OCI-LY1 (cell line): ENCODE data around the gene DCK.
"Not testable (repeated sequence)": the region's sequence is repeated elsewhere in the genome, so short reads cannot be mapped to it uniquely, and the experiment has no call there.

ENCODE experiments used
- H2AFZ ChIP-seq: fragments of 200-600 bp; sonication (generic), shearing (Covaris generic); 2 replicates; pipeline ENCODE4 v1.6.0; 2014; ENCODE audit warnings: antibody characterized with exemption, mild to moderate bottlenecking, low read length
- H3F3A ChIP-seq: fragments of 200-600 bp; sonication (generic), shearing (Covaris generic); 2 replicates; pipeline ENCODE4 v1.6.0; 2014; ENCODE audit warnings: mild to moderate bottlenecking, antibody characterized with exemption, low read length, moderate library complexity; ENCODE audit not compliant: insufficient read depth
- H3K27ac ChIP-seq: fragments of 200-600 bp; sonication (generic); 2 replicates; pipeline ENCODE4 v1.5.1; 2014; ENCODE audit warnings: low read length, mixed run types, mild to moderate bottlenecking, low read depth; ENCODE audit not compliant: poor library complexity, severe bottlenecking
- H3K27me3 ChIP-seq: fragments of 200-600 bp; sonication (generic); 2 replicates; pipeline ENCODE4 v1.6.0; 2014; ENCODE audit warnings: antibody characterized with exemption, mild to moderate bottlenecking, low read length, moderate library complexity; ENCODE audit not compliant: insufficient read depth
- H3K36me3 ChIP-seq: fragments of 200-600 bp; sonication (generic); 2 replicates; pipeline ENCODE4 v1.6.1; 2014; ENCODE audit warnings: mild to moderate bottlenecking, antibody characterized with exemption, low read length, moderate library complexity, mixed read lengths; ENCODE audit not compliant: insufficient read depth
- H3K4me1 ChIP-seq: fragments of 200-600 bp; sonication (generic); 2 replicates; pipeline ENCODE4 v1.5.1; 2014; ENCODE audit warnings: mild to moderate bottlenecking, low read length, moderate library complexity; ENCODE audit not compliant: insufficient read depth, severe bottlenecking
- H3K4me2 ChIP-seq: fragments of 200-600 bp; sonication (generic), shearing (Covaris generic); 2 replicates; pipeline ENCODE4 v1.6.1; 2014; ENCODE audit warnings: low read length
- H3K4me3 ChIP-seq: fragments of 200-600 bp; sonication (generic); 2 replicates; pipeline ENCODE4 v1.5.1; 2014; ENCODE audit warnings: low read length, low read depth, mild to moderate bottlenecking, mixed read lengths; ENCODE audit not compliant: poor library complexity, severe bottlenecking
- H3K79me2 ChIP-seq: fragments of 200-600 bp; shearing (Covaris generic); 2 replicates; pipeline ENCODE4 v1.6.1; 2016; ENCODE audit warnings: mixed run types, low read length, mixed read lengths; ENCODE audit not compliant: insufficient read depth
- H3K9ac ChIP-seq: fragments of 200-600 bp; sonication (generic), shearing (Covaris generic); 2 replicates; pipeline ENCODE4 v1.6.1; 2014; ENCODE audit warnings: mild to moderate bottlenecking, low read length, mixed read lengths
- H3K9me2 ChIP-seq: fragments of 200-600 bp; sonication (generic), shearing (Covaris generic); 2 replicates; pipeline ENCODE4 v1.6.1; 2014; ENCODE audit warnings: low read depth, mild to moderate bottlenecking, low read length, mixed read lengths
- H3K9me3 ChIP-seq: fragments of 200-600 bp; shearing (Covaris generic); 2 replicates; pipeline ENCODE4 v1.6.1; 2014; ENCODE audit warnings: low read length, mixed read lengths
- H4K20me1 ChIP-seq: fragments of 200-600 bp; sonication (generic), shearing (Covaris generic); 2 replicates; pipeline ENCODE4 v1.6.0; 2016; ENCODE audit warnings: mild to moderate bottlenecking, low read length; ENCODE audit not compliant: insufficient read depth
- EZH2 ChIP-seq: fragments of 200-600 bp; sonication (generic), shearing (Covaris generic); IDR thresholded peaks from 2 replicates; pipeline ENCODE4 v1.8.0; 2017; ENCODE audit warnings: borderline replicate concordance, mixed run types, mild to moderate bottlenecking, antibody characterized with exemption, low read length, moderate library complexity, mixed read lengths
- TF ChIP-seq, protein P1 (sequence below): fragments of 200-600 bp; sonication (generic), shearing (Covaris generic); IDR thresholded peaks from 2 replicates; pipeline ENCODE4 v1.5.1; 2017; ENCODE audit warnings: mild to moderate bottlenecking, antibody characterized with exemption, low read length, moderate library complexity, mixed read lengths

The DCK gene

DNA sequence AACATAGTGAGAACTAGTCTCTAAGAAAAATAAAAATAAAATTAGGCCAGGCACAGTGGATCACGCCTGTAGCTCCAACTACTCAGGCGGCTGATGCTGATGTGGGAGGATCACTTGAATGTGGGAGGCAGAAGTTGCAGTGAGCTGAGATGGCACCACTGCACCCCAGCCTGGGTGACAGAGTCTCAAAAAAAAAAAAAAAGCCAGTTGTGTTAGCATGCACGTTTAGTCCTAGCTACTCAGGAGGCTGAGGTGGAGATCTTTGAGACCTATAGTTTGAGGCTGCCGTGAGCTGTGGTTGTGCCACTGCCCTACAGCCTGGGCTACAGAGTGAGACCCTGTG, 2.5 kb downstream of the DCK start:
- no peak overlapping the region for H2AFZ ChIP-seq
- H3K9ac ChIP-seq, result peak overlapping the region; percentile 94
- H3K4me1 ChIP-seq, result peaks cover 47% of the 10 kb centered on the region

DNA sequence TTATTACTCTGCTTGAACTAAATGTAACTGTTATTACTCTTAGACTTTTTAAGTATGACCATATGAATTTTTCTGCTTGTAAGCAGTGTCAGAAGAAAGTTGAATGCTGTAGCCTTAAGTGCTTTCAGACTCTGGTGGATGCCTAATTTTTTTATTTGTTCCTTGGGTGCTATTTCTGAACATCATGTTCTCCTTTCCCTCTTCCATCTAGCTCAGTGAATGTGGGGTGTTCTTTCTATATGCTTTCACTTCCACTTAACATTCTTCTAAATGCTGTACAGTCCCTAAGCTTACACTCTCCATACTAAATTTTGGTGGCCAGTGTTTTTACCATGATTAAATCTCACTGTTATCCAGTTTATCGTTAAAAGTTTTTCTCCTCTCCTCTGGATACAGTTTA, 3.6 kb downstream of the DCK start:
- H3K9me3 ChIP-seq, result no peaks in the 10 kb centered on the region
- peaks cover 78% of the 10 kb centered on the region for H3K36me3 ChIP-seq
- H3K4me2 ChIP-seq, result peak overlapping the region; percentile 73
- TF ChIP-seq EZH2, result no peak
- TF ChIP-seq, protein P1, sequence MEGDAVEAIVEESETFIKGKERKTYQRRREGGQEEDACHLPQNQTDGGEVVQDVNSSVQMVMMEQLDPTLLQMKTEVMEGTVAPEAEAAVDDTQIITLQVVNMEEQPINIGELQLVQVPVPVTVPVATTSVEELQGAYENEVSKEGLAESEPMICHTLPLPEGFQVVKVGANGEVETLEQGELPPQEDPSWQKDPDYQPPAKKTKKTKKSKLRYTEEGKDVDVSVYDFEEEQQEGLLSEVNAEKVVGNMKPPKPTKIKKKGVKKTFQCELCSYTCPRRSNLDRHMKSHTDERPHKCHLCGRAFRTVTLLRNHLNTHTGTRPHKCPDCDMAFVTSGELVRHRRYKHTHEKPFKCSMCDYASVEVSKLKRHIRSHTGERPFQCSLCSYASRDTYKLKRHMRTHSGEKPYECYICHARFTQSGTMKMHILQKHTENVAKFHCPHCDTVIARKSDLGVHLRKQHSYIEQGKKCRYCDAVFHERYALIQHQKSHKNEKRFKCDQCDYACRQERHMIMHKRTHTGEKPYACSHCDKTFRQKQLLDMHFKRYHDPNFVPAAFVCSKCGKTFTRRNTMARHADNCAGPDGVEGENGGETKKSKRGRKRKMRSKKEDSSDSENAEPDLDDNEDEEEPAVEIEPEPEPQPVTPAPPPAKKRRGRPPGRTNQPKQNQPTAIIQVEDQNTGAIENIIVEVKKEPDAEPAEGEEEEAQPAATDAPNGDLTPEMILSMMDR, result no peak
- peaks cover 80% of the 10 kb centered on the region for H3K79me2 ChIP-seq
- H3F3A ChIP-seq, result no peaks in the 10 kb centered on the region
- no peak overlapping the region for H2AFZ ChIP-seq
- H3K9ac ChIP-seq, result peak overlapping the region; percentile 94
- peak overlapping the region; percentile 90 for H3K27ac ChIP-seq
- peaks cover 43% of the 10 kb centered on the region for H3K4me1 ChIP-seq
- H3K9me2 ChIP-seq, result no peaks in the 10 kb centered on the region
- no peaks in the 10 kb centered on the region for H3K27me3 ChIP-seq
- H3K4me3 ChIP-seq, result peak overlapping the region; percentile 92
- no peaks in the 10 kb centered on the region for H4K20me1 ChIP-seq

More for the DNA sequence above, 2.5 kb downstream of the DCK start:
- TF ChIP-seq, protein P1, result no peak
- TF ChIP-seq EZH2, result no peak
- Histone ChIP-seq H3K79me2 (peaks cover 69% of the 10 kb centered on the region), H3K36me3 (peaks cover 67% of the 10 kb centered on the region), H3K4me2 (peak overlapping the region; percentile 73), H3K9me3 (no peaks in the 10 kb centered on the region), H3K4me3 (peak overlapping the region; percentile 92), H3K9me2 (no peaks in the 10 kb centered on the region), H3F3A (no peaks in the 10 kb centered on the region), H4K20me1 (no peaks in the 10 kb centered on the region), H3K27me3 (no peaks in the 10 kb centered on the region), H3K27ac (peak overlapping the region; percentile 90)

DNA sequence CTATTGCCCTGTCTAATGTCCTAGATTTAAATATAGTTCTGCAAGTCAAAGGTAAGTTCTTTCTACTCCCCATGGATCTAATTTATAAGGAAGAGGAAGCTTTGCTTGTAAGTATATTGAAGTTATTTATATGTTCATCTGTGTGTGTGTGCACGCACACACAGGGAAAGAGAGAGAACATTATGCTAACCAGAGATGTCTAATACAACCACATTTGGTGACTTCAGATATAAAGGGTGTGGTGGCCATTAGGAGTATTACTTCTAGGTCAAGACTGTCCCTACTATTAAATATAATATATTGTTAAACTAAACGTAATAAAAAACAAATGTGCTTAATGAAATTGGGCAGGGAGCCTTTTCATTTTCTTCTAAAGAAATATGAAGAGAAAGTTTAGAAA, 4.1 kb downstream of the DCK start:
- H3K9ac ChIP-seq, result peak overlapping the region; percentile 94; the same call in 1 of the 2 replicates
- H3K27me3 ChIP-seq, result no peaks in the 10 kb centered on the region
- peaks cover 83% of the 10 kb centered on the region for H3K36me3 ChIP-seq
- peak overlapping the region; percentile 90 for H3K27ac ChIP-seq
- H2AFZ ChIP-seq, result no peak overlapping the region
- TF ChIP-seq, protein P1, result no peak
- TF ChIP-seq EZH2, result no peak
- peaks cover 43% of the 10 kb centered on the region for H3K4me1 ChIP-seq
- peak overlapping the region; percentile 73 for H3K4me2 ChIP-seq
- H3K4me3 ChIP-seq, result peak overlapping the region; percentile 92
- no peaks in the 10 kb centered on the region for H3K9me2 ChIP-seq
- H3K9me3 ChIP-seq, result no peaks in the 10 kb centered on the region
- no peaks in the 10 kb centered on the region for H3F3A ChIP-seq
- H3K79me2 ChIP-seq, result peaks cover 85% of the 10 kb centered on the region
- no peaks in the 10 kb centered on the region for H4K20me1 ChIP-seq

DNA sequence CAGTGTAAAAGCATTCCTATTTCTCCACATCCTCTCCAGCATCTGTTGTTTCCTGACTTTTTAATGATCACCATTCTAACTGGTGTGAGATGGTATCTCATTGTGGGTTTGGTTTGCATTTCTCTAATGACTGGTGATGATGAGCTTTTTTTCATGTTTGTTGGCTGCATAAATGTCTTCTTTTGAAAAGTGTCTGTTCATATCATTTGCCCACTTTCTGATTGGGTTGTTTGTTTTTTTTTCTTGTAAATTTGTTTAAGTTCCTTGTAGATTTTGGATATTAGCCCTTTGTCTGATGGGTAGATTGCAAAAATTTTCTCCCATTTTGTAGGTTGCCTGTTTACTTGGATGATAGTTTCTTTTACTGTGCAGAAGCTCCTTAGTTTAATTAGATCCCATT, 6.2 kb downstream of the DCK start:
- not testable (repeated sequence) for H3K9ac ChIP-seq, H4K20me1 ChIP-seq, H3K9me2 ChIP-seq, H3K4me2 ChIP-seq, H3F3A ChIP-seq, H3K4me3 ChIP-seq, H3K27me3 ChIP-seq, H2AFZ ChIP-seq, H3K9me3 ChIP-seq, H3K27ac ChIP-seq
- H3K4me1 ChIP-seq, result peaks cover 58% of the 10 kb centered on the region
- H3K36me3 ChIP-seq, result peaks cover 76% of the 10 kb centered on the region
- peaks cover 93% of the 10 kb centered on the region for H3K79me2 ChIP-seq

DNA sequence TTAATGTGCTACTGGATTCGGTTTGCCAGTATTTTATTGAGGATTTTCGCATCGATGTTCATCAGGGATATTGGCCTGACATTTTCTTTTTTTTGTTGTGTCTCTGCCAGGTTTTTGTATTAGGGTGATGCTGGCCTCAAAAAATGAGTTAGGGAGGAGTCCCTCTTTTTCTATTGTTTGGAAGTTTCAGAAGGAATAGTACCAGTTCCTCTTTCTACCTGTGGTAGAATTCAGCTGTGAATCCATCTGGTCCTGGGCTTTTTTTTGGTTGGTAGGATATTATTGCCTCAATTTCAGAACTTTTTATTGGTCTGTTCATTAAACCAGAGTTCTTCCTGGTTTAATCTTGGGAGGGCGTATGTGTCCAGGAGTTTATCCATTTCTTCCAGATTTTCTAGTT, 7.9 kb downstream of the DCK start:
- Histone ChIP-seq H3K79me2 (peaks cover 87% of the 10 kb centered on the region), H3K36me3 (peaks cover 65% of the 10 kb centered on the region), H3K4me2 (0 out of 2 replicates have a peak overlapping the region, but pooled peaks have one; percentile 2), H3K4me1 (peaks cover 61% of the 10 kb centered on the region)
- not testable (repeated sequence) for H3K9ac ChIP-seq, H3K9me3 ChIP-seq, H3K27ac ChIP-seq, H3F3A ChIP-seq, H3K4me3 ChIP-seq, H3K9me2 ChIP-seq, H4K20me1 ChIP-seq, H2AFZ ChIP-seq, H3K27me3 ChIP-seq
